Measurements from ENCODE around the gene SPTB. TPM values are rescaled to one million over a fixed set of nuclear protein-coding genes. Genes with fewer than 3 reads are reported as not detected.

Gene SPTB
- total RNA-seq, 1 donor from 2014 or later: 0.23 TPM

GRCh38 chr14:64733899-64734298 is 145.8 kb downstream of the SPTB start:
- DNase-seq (ENCODE audit: extremely low read depth, low read depth, low spot score): no peak

- DNase-seq (ENCODE audit: extremely low read depth, low read depth, low spot score): no peak
Measured at GRCh38 chr14:64733321-64733720, 146.4 kb downstream of the SPTB start.

- DNase-seq (ENCODE audit: extremely low read depth, low read depth, low spot score): no peak
Measured at GRCh38 chr14:64732536-64733120, 147.1 kb downstream of the SPTB start.

- no peak for DNase-seq (ENCODE audit: extremely low read depth, low read depth, low spot score)
Measured at GRCh38 chr14:64732066-64732465, 147.6 kb downstream of the SPTB start.

- DNase-seq (ENCODE audit: extremely low read depth, low read depth, low spot score): no peak
Measured at GRCh38 chr14:64731141-64731581, 148.5 kb downstream of the SPTB start.

- no peak for DNase-seq (ENCODE audit: extremely low read depth, low read depth, low spot score)
Measured at GRCh38 chr14:64730681-64731080, 149.0 kb downstream of the SPTB start.

- no peak for DNase-seq (ENCODE audit: extremely low read depth, low read depth, low spot score)
Measured at GRCh38 chr14:64730061-64730440, 149.7 kb downstream of the SPTB start.

- DNase-seq (ENCODE audit: extremely low read depth, low read depth, low spot score): no peak
Measured at GRCh38 chr14:64729386-64730060, 150.2 kb downstream of the SPTB start.

GRCh38 chr14:64728856-64729255 is 150.9 kb downstream of the SPTB start:
- DNase-seq (ENCODE audit: extremely low read depth, low read depth, low spot score): no peak

- no peak for DNase-seq (ENCODE audit: extremely low read depth, low read depth, low spot score)
Measured at GRCh38 chr14:64728106-64728505, 151.6 kb downstream of the SPTB start.

GRCh38 chr14:64727551-64728071 is 152.1 kb downstream of the SPTB start:
- DNase-seq (ENCODE audit: extremely low read depth, low read depth, low spot score): no peak

GRCh38 chr14:64726585-64726890 is 153.2 kb downstream of the SPTB start:
- DNase-seq (ENCODE audit: extremely low read depth, low read depth, low spot score): no peak

GRCh38 chr14:64725879-64726584 is 153.7 kb downstream of the SPTB start:
- no peak for DNase-seq (ENCODE audit: extremely low read depth, low read depth, low spot score)

- DNase-seq (ENCODE audit: extremely low read depth, low read depth, low spot score): no peak
Measured at GRCh38 chr14:64725261-64725815, 154.4 kb downstream of the SPTB start.

- no peak for DNase-seq (ENCODE audit: extremely low read depth, low read depth, low spot score)
Measured at GRCh38 chr14:64724578-64724930, 155.2 kb downstream of the SPTB start.

GRCh38 chr14:64723691-64724577 is 155.8 kb downstream of the SPTB start:
- DNase-seq (ENCODE audit: extremely low read depth, low read depth, low spot score): no peak

GRCh38 chr14:64722842-64723447 is 156.8 kb downstream of the SPTB start:
- no peak for DNase-seq (ENCODE audit: extremely low read depth, low read depth, low spot score)

GRCh38 chr14:64721899-64722298 is 157.8 kb downstream of the SPTB start:
- DNase-seq (ENCODE audit: extremely low read depth, low read depth, low spot score): no peak

GRCh38 chr14:64721391-64721791 is 158.3 kb downstream of the SPTB start:
- no peak for DNase-seq (ENCODE audit: extremely low read depth, low read depth, low spot score)

- peak; percentile 9 for DNase-seq (ENCODE audit: extremely low read depth, low read depth, low spot score)
Measured at GRCh38 chr14:64720131-64720576, 159.6 kb downstream of the SPTB start.

Data from glomerular endothelial cell (primary cell).